Measurements from ENCODE around the gene COPS7A.
A peak's percentile ranks its signal among the peaks of the same experiment; 100 is the strongest.

COPS7A gene, protein sequence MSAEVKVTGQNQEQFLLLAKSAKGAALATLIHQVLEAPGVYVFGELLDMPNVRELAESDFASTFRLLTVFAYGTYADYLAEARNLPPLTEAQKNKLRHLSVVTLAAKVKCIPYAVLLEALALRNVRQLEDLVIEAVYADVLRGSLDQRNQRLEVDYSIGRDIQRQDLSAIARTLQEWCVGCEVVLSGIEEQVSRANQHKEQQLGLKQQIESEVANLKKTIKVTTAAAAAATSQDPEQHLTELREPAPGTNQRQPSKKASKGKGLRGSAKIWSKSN

DNA sequence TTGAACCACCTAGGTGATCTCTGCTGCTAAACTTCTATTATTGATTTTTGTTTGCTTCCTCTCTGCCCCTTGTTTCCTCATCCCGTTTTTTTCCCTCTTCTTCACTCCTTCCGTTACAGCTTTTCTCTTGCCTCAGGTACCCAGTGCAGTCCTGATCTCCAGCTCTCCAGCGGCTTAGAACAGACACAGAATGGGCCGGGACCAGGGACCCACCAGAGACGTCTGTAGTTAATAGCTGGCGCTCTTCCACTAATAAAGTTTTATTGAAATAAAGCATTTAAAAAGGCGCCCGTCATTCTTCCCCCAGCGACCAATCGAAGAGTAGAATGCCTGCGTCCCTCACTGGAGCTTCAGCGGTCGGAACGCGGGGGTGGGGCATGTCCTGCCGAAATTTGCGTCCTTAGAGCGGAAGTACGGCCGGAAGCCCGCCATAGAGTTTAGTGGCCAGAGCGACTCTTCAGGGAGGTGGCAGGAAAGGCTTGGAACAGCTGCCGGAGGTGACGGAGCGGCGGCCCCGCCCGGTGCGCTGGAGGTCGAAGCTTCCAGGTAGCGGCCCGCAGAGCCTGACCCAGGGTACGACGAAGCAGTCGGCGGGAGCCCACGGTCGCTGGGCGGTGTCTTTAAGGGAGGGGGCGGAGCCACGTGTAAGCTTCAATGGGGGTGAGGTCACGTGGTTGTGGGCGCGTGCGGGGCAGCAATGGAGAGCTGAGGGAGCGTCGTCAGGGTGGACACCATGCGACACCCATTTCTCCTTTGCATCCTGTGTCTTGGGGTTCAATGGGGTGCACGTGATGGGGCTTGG lies at the start of gene COPS7A:
COPS7A (plus strand) TSS at position 440 of the 802 bp plus-strand sequence. CDS start 611 bp downstream, outside the sequence.
- H3K4me3 ChIP-seq (ENCODE audit: low read depth, low read length) = peak within 1 kb of the TSS; percentile 71

DNA sequence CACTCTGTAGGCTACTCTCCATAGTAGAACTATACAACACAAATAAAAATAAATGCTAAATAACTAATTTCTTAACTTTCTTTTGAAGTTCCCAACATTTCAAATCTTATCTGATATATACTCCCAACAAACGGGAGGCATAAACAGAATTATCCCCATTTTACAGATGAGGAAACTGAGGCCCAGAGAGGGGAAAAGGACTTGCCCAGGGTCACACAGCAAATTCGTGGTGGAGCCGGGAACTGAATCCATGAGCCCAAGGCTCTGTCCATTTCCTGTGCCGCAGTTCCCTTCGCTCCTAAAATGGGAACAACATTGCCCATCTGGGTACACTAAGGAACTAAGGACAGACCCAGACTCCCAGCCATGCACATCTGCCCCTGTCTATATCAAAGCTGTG lies 46.9 kb upstream of the COPS7A start:
- no peak overlapping the region for H3K4me3 ChIP-seq (ENCODE audit: low read depth, low read length)
- TF ChIP-seq, protein P1, sequence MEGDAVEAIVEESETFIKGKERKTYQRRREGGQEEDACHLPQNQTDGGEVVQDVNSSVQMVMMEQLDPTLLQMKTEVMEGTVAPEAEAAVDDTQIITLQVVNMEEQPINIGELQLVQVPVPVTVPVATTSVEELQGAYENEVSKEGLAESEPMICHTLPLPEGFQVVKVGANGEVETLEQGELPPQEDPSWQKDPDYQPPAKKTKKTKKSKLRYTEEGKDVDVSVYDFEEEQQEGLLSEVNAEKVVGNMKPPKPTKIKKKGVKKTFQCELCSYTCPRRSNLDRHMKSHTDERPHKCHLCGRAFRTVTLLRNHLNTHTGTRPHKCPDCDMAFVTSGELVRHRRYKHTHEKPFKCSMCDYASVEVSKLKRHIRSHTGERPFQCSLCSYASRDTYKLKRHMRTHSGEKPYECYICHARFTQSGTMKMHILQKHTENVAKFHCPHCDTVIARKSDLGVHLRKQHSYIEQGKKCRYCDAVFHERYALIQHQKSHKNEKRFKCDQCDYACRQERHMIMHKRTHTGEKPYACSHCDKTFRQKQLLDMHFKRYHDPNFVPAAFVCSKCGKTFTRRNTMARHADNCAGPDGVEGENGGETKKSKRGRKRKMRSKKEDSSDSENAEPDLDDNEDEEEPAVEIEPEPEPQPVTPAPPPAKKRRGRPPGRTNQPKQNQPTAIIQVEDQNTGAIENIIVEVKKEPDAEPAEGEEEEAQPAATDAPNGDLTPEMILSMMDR (IDR thresholded peaks at IDR 0.05; ENCODE audit: low read depth, low read length) = no peak

More for the DNA sequence above, at the start of gene COPS7A:
- TF ChIP-seq, protein P1 (IDR thresholded peaks at IDR 0.05; ENCODE audit: low read depth, low read length) = no peak

DNA sequence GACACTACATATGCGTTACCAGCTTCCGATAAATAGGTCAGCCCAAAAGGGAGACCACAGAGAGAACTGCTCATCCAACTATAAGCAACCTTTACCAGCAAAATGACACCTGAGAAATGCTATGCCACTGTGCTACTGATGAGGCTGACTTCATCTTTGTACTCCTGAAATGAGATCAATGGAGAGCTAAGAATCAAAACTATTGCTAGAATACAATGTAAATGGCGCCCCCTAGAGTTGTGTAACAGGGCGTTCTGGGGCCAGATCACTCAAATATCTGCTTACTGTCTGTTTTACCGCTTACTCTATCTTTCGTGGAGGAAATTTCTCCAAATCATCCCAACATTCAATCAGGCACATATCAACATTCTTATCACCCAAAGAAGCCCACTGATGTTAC lies 39.2 kb upstream of the COPS7A start:
- TF ChIP-seq, protein P1 (IDR thresholded peaks at IDR 0.05; ENCODE audit: low read depth, low read length) = peak; percentile 49
- no peak overlapping the region for H3K4me3 ChIP-seq (ENCODE audit: low read depth, low read length)

DNA sequence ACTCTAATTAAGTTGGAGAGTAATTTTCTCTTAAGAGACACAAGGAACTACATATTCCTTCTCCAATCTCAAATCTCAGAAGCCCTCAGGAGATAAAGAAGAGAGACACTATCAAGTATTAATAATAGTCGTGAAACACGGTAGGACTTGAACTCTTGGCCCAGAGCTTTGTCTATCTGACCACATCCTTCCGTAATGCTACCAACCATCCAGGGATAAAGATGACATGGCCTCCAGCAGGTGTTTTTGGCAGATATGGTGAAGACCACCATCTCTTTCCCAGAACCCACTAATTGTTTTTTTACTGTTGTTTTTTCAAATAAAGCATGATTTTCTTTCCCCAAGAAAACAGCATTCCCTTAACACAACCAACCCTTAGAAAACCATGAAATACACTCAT lies 38.0 kb upstream of the COPS7A start:
- TF ChIP-seq, protein P1 (IDR thresholded peaks at IDR 0.05; ENCODE audit: low read depth, low read length) = no peak
- no peak overlapping the region for H3K4me3 ChIP-seq (ENCODE audit: low read depth, low read length)

DNA sequence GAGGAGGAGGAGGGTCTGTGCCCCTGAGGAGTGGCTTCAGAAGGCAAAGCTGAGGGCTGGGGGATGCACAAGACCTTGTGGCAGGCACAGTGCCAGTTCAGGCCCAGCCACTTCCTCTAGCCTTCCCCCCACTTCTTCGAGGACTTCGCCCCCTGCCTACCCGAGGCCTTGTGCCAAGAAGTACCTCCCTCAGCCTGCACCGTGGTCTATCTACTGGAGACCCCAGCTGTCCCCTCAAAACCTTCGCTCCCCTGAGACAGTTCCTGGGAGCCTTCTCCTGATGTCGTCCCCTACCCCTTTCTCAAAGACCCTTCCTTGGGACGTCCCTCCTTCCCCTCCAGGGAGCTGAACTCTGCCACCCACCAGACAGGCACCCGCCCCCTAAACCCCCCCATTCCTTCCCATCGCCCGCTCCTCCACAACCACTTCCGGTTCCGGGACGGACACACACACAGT lies 35.3 kb upstream of the COPS7A start:
- H3K4me3 ChIP-seq (ENCODE audit: low read depth, low read length) = peak overlapping the region; percentile 95
- TF ChIP-seq, protein P1 (IDR thresholded peaks at IDR 0.05; ENCODE audit: low read depth, low read length) = no peak

DNA sequence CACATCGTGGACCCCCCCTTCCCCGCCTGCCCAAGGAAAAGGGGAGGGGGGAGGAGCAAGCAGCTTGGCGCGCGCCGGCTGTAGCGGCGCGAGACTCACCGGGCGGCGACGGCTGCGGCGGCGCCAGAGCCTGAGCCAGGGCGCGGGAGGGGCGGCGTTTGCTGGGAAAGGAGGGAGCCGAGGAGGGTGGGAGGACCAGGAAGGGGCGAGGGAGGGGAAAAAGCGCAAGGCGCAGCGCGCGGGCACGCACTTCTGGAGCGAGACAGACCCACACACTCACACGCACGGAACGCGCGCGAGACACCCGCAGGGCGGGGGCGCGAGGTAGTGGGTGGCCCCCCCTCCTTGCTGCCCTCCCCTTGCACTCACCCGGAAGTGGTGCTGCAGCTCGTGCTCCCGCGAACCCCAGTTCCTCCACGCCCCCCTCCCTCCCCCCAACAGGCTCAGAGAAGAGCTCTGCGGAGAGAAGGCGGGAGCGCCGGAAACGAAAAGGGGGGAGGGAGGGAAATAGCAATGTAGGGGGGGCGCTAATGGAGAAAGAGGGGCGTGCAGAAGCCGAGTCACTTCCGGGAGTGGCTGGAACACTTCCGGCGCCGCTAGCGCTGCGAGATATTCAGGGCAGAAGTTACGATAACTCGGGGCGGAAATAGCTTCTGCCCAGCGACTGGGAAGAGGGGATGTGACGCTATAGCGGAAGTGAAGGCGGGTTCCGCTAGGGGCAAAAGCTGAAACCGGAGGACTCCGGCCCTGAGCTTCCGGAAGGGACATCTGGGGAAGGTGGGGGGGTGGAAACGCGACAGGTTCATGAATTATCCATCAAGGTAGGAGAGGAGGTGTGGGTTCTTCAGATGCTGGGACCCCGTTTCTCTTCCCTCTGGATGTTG lies 34.6 kb upstream of the COPS7A start, which contains the start of gene ZNF384:
ZNF384 (minus strand) TSS at position 377 of the 884 bp plus-strand sequence. CDS start 9,855 bp downstream, outside the sequence.
- TF ChIP-seq, protein P1 (IDR thresholded peaks at IDR 0.05; ENCODE audit: low read depth, low read length) = no peak
- peak within 1 kb of the TSS; percentile 95 for H3K4me3 ChIP-seq (ENCODE audit: low read depth, low read length)
